Measurements from ENCODE around the gene WSCD1.

GRCh38 chr17:6134721-6135120, 64.5 kb downstream of the WSCD1 start:
- TF ChIP-seq, protein P1, sequence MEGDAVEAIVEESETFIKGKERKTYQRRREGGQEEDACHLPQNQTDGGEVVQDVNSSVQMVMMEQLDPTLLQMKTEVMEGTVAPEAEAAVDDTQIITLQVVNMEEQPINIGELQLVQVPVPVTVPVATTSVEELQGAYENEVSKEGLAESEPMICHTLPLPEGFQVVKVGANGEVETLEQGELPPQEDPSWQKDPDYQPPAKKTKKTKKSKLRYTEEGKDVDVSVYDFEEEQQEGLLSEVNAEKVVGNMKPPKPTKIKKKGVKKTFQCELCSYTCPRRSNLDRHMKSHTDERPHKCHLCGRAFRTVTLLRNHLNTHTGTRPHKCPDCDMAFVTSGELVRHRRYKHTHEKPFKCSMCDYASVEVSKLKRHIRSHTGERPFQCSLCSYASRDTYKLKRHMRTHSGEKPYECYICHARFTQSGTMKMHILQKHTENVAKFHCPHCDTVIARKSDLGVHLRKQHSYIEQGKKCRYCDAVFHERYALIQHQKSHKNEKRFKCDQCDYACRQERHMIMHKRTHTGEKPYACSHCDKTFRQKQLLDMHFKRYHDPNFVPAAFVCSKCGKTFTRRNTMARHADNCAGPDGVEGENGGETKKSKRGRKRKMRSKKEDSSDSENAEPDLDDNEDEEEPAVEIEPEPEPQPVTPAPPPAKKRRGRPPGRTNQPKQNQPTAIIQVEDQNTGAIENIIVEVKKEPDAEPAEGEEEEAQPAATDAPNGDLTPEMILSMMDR (optimal IDR thresholded peaks at IDR 0.05 in 1 of 3, IDR thresholded peaks at IDR 0.05 in 1 of 3, conservative IDR thresholded peaks at IDR 0.05 in 1 of 3; ENCODE audit: extremely low read depth in 1 of 3, insufficient read depth in 2 of 3, low read length in 3 of 3): no peak
- TF ChIP-seq EZH2 (IDR thresholded peaks at IDR 0.05; ENCODE audit: low read length): no peak
